MG63 (cell line): ENCODE results near the gene ACCS. TPM values are rescaled to one million over a fixed set of nuclear protein-coding genes. Genes with fewer than 3 reads are reported as not detected.
A peak's percentile ranks its signal among the peaks of the same experiment; 100 is the strongest.

ENCODE experiments used
- DNase-seq: peaks from one replicate; pipeline ENCODE4 v3.0.0-alpha.2; 2020
- H3K27me3 ChIP-seq: fragments of 250-450 bp; sonication (Bioruptor Pico); 2 replicates; pipeline ENCODE4 v1.5.1; 2020; ENCODE audit warnings: mild to moderate bottlenecking, moderate library complexity
- H3K36me3 ChIP-seq: fragments of 250-450 bp; sonication (Bioruptor Pico); 2 replicates; pipeline ENCODE4 v1.5.1; 2020; ENCODE audit warnings: mild to moderate bottlenecking, moderate library complexity
- H3K4me3 ChIP-seq: fragments of 250-450 bp; sonication (Bioruptor Pico); 2 replicates; pipeline ENCODE4 v1.5.1; 2020; ENCODE audit warnings: mild to moderate bottlenecking, moderate library complexity
- H3K9me3 ChIP-seq: fragments of 250-450 bp; sonication (Bioruptor Pico); 2 replicates; pipeline ENCODE4 v1.5.1; 2020; ENCODE audit warnings: mild to moderate bottlenecking, moderate library complexity
- total RNA-seq: library from RNA; depleted of rRNA; stranded (reverse); fragments of >200 nt; shearing (Covaris generic); gene quantifications from 2 replicates; pipeline ENCODE4 v1.2.3, GENCODE V29; 2014; ENCODE audit warnings: low replicate concordance; rRNA removed

The ACCS gene, protein sequence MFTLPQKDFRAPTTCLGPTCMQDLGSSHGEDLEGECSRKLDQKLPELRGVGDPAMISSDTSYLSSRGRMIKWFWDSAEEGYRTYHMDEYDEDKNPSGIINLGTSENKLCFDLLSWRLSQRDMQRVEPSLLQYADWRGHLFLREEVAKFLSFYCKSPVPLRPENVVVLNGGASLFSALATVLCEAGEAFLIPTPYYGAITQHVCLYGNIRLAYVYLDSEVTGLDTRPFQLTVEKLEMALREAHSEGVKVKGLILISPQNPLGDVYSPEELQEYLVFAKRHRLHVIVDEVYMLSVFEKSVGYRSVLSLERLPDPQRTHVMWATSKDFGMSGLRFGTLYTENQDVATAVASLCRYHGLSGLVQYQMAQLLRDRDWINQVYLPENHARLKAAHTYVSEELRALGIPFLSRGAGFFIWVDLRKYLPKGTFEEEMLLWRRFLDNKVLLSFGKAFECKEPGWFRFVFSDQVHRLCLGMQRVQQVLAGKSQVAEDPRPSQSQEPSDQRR
- 1.7 and 12.1 TPM in 2 replicates for total RNA-seq

DNA sequence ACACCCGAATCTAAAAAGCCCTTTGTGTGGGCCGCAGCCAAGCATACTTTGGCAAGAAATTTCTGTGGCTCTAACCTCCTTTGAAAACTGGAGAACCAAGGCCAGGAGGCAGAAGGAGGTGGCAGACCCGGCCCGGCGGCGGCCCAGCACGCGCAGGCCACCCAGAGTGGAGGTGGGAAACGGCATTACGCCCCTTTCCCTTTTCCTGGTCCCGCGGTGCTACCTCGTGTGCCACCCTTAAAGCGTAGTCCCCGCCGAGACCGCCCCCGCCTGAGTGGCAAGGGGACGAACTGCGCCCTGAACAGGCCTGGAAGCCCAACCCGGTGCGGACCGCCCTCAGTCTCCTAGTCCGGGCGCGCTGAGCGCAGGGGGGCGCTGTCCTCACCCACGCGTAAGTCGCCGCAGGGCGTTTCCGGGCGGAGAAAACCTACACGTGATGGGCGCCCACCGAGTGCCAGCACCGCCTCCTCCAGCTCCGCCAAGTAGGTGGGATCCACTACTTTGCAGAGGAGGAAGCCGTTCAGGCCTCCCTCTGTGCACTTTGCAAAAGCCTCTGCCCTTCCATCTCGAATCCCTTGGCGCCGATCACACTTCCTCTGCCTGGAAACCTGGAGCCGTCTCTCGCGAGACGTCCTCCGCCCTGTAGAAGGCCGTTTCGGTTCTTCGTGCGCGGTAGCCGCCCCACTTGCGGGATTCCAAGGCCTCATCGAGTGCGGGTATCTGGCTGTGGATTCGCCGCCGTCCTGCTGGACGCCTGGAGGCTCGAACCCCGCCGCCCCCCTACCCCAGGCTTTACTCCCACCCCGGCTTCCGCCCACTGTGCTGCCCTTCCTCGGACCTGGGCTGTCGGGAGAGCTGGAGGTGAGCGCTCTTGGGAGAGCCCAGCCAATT is at the start of gene ACCS:
TSS of gene ACCS (plus strand) at position 430 of the 891 bp plus-strand sequence. CDS start 1,358 bp downstream, outside the sequence.
- H3K4me3 ChIP-seq = peak within 1 kb of the TSS; percentile 65
- H3K27me3 ChIP-seq = no peaks in the 10 kb centered on the region
- DNase-seq = peak; percentile 97
- H3K9me3 ChIP-seq = no peaks in the 10 kb centered on the region
- no peaks in the 10 kb centered on the region; the same call in 1 of the 2 replicates for H3K36me3 ChIP-seq

DNA sequence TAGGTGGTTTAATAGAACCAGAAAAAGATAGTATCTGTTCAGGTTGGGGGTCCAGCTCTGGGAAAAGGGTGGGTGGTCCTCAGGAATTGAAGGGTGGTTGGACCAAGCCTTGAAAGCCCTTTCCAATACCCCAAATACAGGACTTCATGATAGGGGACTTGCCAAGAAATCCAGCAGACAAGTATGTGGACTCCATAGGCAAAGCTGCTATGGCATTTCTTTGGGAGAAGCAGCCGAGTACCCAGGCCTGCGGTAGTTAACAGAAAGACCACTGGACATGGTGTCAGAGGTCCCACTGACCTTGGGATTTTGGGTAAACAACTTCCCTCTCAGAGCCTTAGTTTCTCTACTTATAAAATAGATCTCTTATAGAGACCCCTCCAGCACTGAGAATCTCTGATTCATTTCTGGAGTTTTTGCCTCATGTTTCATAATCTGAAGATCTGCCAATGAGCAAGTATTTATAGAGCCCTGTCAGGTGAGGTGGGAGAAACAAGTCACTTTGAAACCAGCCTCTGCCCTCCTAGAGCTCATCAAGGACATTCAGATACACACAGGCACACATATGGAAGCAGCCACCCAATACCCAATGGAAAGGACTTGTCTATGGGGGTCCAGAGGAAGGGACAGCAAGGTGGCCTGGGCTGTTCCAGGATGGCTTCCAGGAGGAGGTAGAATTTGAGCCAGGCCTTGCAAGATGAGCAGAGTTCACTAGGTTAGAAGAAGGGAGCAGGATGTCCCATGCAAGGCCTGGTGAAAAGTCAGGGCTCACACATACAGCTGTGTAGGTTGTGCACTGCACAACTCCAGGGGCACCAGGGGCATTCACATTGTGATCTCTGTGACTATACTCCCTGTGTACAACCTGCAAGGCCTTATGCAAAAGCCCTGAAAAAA is 49.3 kb upstream of the ACCS start:
- Histone ChIP-seq H3K4me3 (no peak overlapping the region), H3K36me3 (no peaks in the 10 kb centered on the region), H3K27me3 (peaks cover 5% of the 10 kb centered on the region; the same call in 1 of the 2 replicates), H3K9me3 (no peaks in the 10 kb centered on the region; the same call in 1 of the 2 replicates)
- no peak for DNase-seq

DNA sequence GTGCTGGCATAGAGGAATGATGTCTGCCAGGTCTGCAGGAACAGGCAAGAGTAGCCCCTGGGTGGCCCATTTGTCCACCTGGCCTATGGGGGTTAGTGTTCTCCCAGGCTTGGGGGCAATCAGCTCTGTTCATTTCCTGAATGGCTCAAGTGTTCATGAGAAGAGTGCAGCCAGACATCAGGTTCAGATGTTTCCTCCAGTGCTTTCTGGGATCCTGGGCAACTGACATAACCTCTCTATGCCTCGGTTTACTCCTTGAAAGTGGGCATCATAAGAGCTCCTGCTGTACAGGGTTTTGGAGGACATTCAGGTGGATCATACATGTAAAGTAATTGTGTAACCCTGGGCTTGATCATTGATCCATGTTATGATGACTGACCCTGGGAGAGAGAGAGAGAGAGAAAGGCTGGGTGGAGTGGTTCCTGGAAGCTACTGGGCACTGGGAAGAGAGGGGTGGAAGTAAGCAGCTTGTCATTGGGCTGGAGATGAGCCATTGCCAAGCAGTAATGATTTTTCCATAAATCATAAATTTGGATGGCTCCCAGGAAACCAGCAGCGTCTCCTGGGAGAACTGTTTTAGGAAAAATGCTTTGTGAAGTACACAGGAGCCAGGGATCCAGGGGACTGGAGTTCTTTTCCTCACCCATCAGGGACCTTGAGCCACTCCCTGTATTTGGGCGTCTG is 48.5 kb upstream of the ACCS start:
- DNase-seq = no peak
- Histone ChIP-seq H3K9me3 (peaks cover 2% of the 10 kb centered on the region; the same call in 1 of the 2 replicates), H3K27me3 (peaks cover 5% of the 10 kb centered on the region; the same call in 1 of the 2 replicates), H3K4me3 (no peak overlapping the region), H3K36me3 (no peaks in the 10 kb centered on the region)

DNA sequence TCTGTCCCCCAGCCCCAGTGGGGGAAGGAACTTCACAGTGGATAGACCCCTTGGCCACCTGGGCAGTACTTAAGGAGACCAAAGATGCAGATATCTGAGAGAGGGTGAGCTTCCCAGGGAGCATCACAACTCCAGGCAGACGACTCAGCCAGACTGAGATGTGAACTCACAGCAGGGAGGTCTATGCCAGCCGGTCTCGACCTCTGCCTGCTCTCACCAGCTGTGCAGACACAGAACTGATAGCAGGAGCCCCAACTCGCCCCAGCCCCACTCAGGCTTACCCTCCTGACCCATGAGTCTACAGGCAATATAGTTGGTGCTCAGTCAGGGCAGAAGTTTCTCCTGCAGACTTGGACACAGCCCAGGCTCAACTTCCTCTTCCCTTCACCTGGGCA is 47.9 kb upstream of the ACCS start:
- Histone ChIP-seq H3K36me3 (no peaks in the 10 kb centered on the region), H3K9me3 (peaks cover 2% of the 10 kb centered on the region; the same call in 1 of the 2 replicates), H3K27me3 (peaks cover 5% of the 10 kb centered on the region; the same call in 1 of the 2 replicates), H3K4me3 (no peak overlapping the region)
- DNase-seq = no peak

DNA sequence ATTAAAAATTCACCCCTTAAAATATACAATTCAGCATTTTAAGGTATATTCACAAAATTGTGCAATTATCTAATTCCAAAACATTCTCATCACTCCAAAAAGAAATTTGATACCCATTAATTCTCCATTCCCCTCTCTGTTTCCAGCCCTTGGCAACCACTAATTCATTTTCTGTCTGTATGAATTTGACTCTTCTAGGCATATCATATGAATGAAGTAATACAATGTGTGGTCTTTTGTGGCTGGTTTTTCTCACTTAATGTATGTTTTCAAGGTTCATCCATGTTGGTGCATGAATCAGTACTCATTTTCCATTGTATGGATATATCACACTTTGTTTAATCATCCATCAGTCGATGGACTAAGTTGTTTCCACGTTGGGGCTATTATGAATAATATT is 47.2 kb upstream of the ACCS start:
- peaks cover 5% of the 10 kb centered on the region; the same call in 1 of the 2 replicates for H3K27me3 ChIP-seq
- peaks cover 2% of the 10 kb centered on the region; the same call in 1 of the 2 replicates for H3K9me3 ChIP-seq
- DNase-seq = no peak
- H3K4me3 ChIP-seq = no peak overlapping the region
- no peaks in the 10 kb centered on the region for H3K36me3 ChIP-seq

DNA sequence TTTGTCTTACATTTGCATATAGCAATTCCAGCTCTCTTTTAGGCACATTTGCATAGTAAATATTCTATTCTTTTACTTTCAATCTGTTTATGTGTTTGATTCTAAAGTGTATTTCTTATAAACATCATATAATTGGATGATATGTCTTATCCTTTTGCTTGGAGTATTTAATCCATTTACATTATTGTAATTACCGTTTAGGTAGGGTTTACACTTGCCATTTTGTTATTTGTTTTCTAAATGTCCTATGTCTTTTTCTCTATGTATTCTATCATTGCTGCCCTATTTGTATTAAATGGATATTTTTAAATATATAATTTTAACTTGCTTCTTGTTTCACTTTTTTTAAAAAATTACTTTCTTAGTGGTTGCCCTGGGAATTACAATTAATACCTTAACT is 41.1 kb upstream of the ACCS start:
- no peak for DNase-seq
- Histone ChIP-seq H3K36me3 (no peaks in the 10 kb centered on the region), H3K27me3 (peaks cover 1% of the 10 kb centered on the region; the same call in 1 of the 2 replicates), H3K9me3 (peaks cover 16% of the 10 kb centered on the region), H3K4me3 (no peak overlapping the region)

DNA sequence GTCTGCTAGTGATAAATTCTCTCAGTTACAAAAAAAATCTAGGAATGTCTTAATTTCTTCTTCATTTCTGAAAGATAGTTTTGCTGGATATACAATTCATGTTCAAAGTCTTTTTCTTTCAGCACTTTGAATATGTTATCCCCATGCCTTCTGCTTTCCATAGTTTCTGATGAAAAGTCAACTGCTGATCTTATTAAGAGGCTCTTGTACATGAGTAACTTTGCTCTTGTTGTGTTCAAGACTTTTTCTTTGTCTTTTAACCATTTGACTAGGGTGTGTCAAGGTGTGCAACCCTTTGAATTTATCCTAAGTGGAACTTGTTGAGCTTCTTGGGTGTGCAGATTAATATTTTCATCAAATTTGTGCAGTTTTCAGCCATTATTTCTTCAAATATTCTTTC is 40.3 kb upstream of the ACCS start:
- H3K36me3 ChIP-seq = no peaks in the 10 kb centered on the region
- H3K4me3 ChIP-seq = no peak overlapping the region
- no peaks in the 10 kb centered on the region; the same call in 1 of the 2 replicates for H3K27me3 ChIP-seq
- no peak for DNase-seq
- peaks cover 16% of the 10 kb centered on the region for H3K9me3 ChIP-seq

DNA sequence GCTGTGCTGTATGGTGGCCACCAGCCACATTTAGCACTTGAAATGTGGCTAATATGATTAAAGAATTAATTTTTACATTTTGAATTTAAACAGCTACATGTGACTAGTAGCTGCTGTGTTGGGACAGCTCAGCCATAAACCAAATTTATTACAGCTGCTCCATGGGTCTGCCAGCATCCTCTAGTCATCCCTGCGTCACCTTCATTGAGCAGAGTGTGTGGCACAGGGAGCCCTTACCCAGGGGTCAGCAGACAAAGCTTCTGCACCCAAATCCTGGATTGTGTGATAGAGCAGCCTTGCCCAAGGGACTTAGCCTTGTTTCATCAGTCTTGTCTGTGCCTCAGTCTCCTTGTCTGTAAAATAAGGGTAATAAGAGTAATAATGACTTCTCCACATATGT is 37.7 kb upstream of the ACCS start:
- H3K27me3 ChIP-seq = no peaks in the 10 kb centered on the region
- H3K36me3 ChIP-seq = no peaks in the 10 kb centered on the region
- no peak for DNase-seq

DNA sequence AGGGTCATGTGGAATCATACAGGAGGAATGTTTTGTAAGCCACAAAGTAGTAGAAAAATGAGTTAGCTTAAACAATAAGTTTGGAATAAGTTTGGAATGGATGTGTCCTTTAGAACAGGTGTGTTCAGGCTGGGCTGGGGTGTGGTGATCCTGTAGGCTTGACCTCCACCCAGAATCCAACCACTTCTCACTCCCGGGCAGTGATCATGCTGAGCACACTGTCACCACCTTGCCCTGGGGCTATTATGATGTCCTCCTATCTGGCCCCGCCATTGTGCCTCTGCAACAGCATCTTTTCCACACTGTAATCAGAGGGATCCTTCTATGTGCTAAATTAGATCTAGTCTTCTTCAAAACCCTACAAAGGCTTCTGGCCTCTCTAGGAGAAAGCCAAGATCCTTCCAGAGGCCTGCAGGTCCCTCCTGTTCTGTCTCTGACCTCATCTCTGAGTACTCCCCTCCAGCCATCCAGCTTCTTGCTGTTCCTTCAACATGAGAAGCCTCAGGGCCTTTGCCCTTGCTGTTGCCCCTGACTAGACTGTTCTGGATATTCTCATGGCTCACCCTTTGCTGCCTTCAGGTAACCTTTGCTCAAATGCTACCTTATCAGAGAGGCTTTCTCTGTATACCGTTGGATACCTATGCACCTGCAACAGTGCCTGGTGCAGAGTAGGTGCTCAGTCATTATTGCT is 37.1 kb upstream of the ACCS start:
- no peak for DNase-seq
- H3K36me3 ChIP-seq = no peaks in the 10 kb centered on the region
- H3K4me3 ChIP-seq = no peak overlapping the region
- no peaks in the 10 kb centered on the region for H3K27me3 ChIP-seq
- H3K9me3 ChIP-seq = peaks cover 14% of the 10 kb centered on the region

More for the DNA sequence above, 37.7 kb upstream of the ACCS start:
- H3K9me3 ChIP-seq = peaks cover 14% of the 10 kb centered on the region
- H3K4me3 ChIP-seq = no peak overlapping the region

DNA sequence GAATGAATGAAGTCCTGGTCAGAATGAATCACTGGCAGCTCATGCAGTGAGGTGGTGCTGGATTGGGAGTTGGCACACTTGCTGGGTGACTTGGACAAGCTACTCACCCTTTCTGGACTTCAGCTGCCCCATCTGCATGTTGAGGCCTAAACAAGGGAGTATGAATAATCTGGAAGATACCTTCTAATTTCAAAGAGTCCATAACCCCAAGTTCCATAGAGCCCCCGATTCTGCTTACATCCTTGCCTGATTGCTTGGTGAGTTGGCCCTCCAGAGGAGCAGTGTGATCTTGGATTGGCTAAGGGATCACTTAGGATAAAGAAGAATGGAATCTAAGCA is 36.6 kb upstream of the ACCS start:
- Histone ChIP-seq H3K36me3 (no peaks in the 10 kb centered on the region), H3K4me3 (no peak overlapping the region), H3K9me3 (peaks cover 14% of the 10 kb centered on the region), H3K27me3 (no peaks in the 10 kb centered on the region)
- no peak for DNase-seq

DNA sequence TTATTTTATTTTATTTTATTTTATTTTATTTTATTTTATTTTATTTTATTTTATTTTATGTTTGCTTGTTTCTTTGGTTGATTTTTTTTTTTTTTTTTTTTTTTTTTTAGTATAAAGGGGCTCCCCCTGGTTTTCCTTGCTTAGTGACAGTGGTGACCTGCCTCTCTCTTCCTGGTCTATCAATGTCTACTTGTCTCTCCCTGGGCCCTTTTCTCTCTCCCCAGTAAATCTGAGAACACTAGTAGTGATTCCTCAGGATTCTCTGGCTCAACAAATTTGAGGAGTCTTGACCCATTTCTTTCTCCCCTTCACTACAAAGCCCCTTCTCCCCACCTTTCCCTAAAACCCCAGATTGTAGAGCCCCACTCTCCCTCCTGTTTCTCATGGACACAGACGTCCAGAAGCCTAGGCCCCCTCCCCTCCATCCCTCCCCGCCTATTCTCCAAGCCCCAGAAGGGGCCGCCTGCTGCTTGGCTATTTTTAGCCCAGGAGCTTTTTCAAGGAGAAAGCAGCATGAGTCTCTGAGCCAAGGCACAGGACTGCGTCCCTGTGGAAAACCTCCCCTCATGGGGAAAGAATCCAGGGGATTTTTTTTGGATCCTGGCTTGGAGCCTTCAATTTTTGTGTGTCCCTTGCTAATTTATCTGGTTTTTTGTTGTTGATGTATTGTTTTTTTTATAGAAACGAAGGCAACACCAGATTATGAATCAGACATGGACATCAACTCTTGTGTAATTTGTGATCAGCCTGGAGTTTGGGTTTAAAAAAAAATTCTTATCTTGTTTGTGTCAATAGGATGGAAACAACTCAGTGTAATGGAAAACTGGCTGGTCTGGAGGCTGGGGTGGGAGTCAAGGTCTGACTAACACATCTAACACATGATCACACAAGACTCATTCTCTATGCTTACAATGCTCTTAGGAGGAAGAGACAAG is 35.8 kb upstream of the ACCS start:
- H3K36me3 ChIP-seq = no peaks in the 10 kb centered on the region
- DNase-seq = no peak
- peaks cover 9% of the 10 kb centered on the region; the same call in 1 of the 2 replicates for H3K9me3 ChIP-seq
- no peaks in the 10 kb centered on the region for H3K27me3 ChIP-seq
- no peak overlapping the region for H3K4me3 ChIP-seq

DNA sequence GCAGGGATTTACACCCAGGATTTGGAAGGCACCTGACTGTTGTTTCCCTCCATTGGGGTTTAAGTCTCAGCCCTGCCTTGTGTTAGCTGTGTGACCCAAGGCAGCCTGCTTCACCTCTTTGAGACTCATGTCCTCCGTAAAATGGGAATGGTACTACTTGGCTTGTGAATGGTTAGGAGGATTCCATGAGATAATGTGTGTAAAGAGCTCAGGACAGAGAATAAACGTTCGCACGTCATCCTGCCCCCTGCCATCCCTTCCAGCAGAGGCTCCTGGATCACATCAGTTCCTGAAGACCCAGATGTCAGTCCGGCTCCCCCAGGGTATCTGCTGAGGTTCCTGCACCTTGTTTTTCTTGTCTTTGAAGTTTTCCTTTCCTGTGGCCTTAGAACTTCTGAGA is 35.1 kb upstream of the ACCS start:
- Histone ChIP-seq H3K9me3 (peaks cover 2% of the 10 kb centered on the region; the same call in 1 of the 2 replicates), H3K36me3 (no peaks in the 10 kb centered on the region), H3K4me3 (no peak overlapping the region), H3K27me3 (no peaks in the 10 kb centered on the region)
- DNase-seq = no peak

DNA sequence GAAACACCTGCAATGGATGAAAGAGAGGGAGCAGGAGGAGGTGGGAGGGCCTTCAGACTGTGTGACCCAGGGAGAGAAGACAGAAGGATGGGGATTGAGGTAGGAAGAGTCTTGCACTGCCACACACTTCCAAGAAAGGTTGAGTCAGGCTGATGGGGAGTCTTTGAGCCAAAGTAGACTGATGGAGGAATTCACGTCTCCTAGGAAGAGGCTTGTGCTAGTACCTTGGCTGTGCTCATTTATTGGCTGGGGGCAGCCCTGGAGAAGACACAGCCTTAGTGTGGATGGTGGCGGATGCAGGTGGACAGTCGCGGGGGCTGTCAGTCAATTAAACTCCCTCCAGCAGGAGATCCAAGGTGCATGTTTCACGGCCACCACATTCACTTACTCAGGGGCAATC is 34.5 kb upstream of the ACCS start:
- no peaks in the 10 kb centered on the region for H3K36me3 ChIP-seq
- H3K4me3 ChIP-seq = no peak overlapping the region
- H3K27me3 ChIP-seq = no peaks in the 10 kb centered on the region
- no peaks in the 10 kb centered on the region for H3K9me3 ChIP-seq
- DNase-seq = no peak
